IMR-90 (cell line): ENCODE measurements around the gene TBC1D16. TPM values are rescaled to one million over a fixed set of nuclear protein-coding genes. Genes with fewer than 3 reads are reported as not detected.
"Not testable (repeated sequence)": the region's sequence is repeated elsewhere in the genome, so short reads cannot be mapped to it uniquely, and the experiment has no call there.

Experiments
- ATAC-seq: fragments of 200-7000 bp; cut with Tn5 transposase; 2 replicates; pipeline ENCODE4 v1.9.1; 2020; ENCODE audit warnings: low read depth, mild to moderate bottlenecking, moderate library complexity
- BruUV-seq: library from RNA; stranded (reverse); fragments of 400-500 nt; replicated peaks from 2 replicates; lab custom pipeline; 2021; lab: Mats Ljungman, UMichigan
- CTCF ChIA-PET: fragments of 300-600 bp; formaldehyde crosslinking; extraction: SDS; loops from one replicate; lab custom pipeline; 2021; ENCODE audit warnings: antibody characterized with exemption; lab: Yijun Ruan, JAX
- POLR2A ChIA-PET: fragments of 300-600 bp; sonication (Branson Sonifier 250); formaldehyde crosslinking; loops from one replicate; lab custom pipeline; 2022; ENCODE audit warnings: antibody characterized with exemption; ENCODE audit not compliant: unreplicated experiment; lab: Charles Lee
- DNase-seq: peaks from one replicate; pipeline ENCODE4 v3.0.0; 2013
- H2AFZ ChIP-seq: replicated peaks from 2 replicates; pipeline ENCODE3; 2013; ENCODE audit warnings: low read length, mild to moderate bottlenecking; ENCODE audit not compliant: poor library complexity
- H2AK5ac ChIP-seq: 2 replicates; pipeline ENCODE4 v1.6.1; 2013; ENCODE audit warnings: low read depth, low read length, inconsistent platforms
- H2AK9ac ChIP-seq: replicated peaks from 2 replicates; pipeline ENCODE3; 2013; ENCODE audit warnings: mild to moderate bottlenecking, low read depth, low read length, moderate library complexity; ENCODE audit not compliant: poor library complexity
- H2BK120ac ChIP-seq: 2 replicates; pipeline ENCODE4 v1.6.1; 2013; ENCODE audit warnings: low read depth, low read length, inconsistent platforms
- H2BK15ac ChIP-seq: 3 replicates; pipeline ENCODE4 v1.6.1; 2013; ENCODE audit warnings: low read depth, low read length, inconsistent platforms
- H2BK20ac ChIP-seq: 2 replicates; pipeline ENCODE4 v1.6.1; 2013; ENCODE audit warnings: low read depth, mild to moderate bottlenecking, inconsistent platforms, low read length, moderate library complexity
- H2BK5ac ChIP-seq: 2 replicates; pipeline ENCODE4 v1.6.1; 2013; ENCODE audit warnings: mild to moderate bottlenecking, low read depth, low read length, inconsistent platforms; ENCODE audit not compliant: poor library complexity, severe bottlenecking
- H3K14ac ChIP-seq: replicated peaks from 2 replicates; pipeline ENCODE4 v1.6.1; 2013; ENCODE audit warnings: low read depth, low read length, inconsistent platforms
- H3K18ac ChIP-seq: 2 replicates; pipeline ENCODE4 v1.6.1; 2013; ENCODE audit warnings: low read depth, low read length, control low read depth
- H3K23ac ChIP-seq: 2 replicates; pipeline ENCODE4 v1.6.1; 2013; ENCODE audit warnings: low read depth, low read length, inconsistent platforms
- H3K27ac ChIP-seq: 2 replicates; pipeline ENCODE4 v1.5.1; 2013; ENCODE audit warnings: mild to moderate bottlenecking, control low read depth, low read length; ENCODE audit not compliant: insufficient read depth
- H3K27me3 ChIP-seq: 2 replicates; pipeline ENCODE4 v1.6.1; 2013; ENCODE audit warnings: low read length; ENCODE audit not compliant: control insufficient read depth, insufficient read depth
- H3K36me3 ChIP-seq: 2 replicates; pipeline ENCODE4 v1.6.1; 2013; ENCODE audit warnings: low read length, mixed read lengths; ENCODE audit not compliant: control insufficient read depth, insufficient read depth
- H3K4ac ChIP-seq: 2 replicates; pipeline ENCODE4 v1.6.1; 2013; ENCODE audit warnings: low read depth, low read length, inconsistent platforms
- H3K4me1 ChIP-seq: 2 replicates; pipeline ENCODE4 v1.6.1; 2013; ENCODE audit warnings: low read length, mixed read lengths; ENCODE audit not compliant: control insufficient read depth, insufficient read depth
- H3K4me2 ChIP-seq: 2 replicates; pipeline ENCODE4 v1.6.1; 2013; ENCODE audit warnings: low read depth, mild to moderate bottlenecking, control low read depth, low read length, moderate library complexity
- H3K4me3 ChIP-seq: 2 replicates; pipeline ENCODE4 v1.5.1; 2013; ENCODE audit warnings: low read depth, mild to moderate bottlenecking, control low read depth, low read length, moderate library complexity; ENCODE audit not compliant: insufficient read depth
- H3K56ac ChIP-seq: 2 replicates; pipeline ENCODE4 v1.6.1; 2013; ENCODE audit warnings: low read length, inconsistent platforms; ENCODE audit not compliant: insufficient read depth; ENCODE audit errors: extremely low read depth
- H3K79me1 ChIP-seq, 2 experiments: 2 replicates each; pipeline ENCODE4 v1.6.1; 2013; ENCODE audit warnings: low read length in 2 of 2, inconsistent platforms in 1 of 2, low read depth in 1 of 2
- H3K9ac ChIP-seq: 2 replicates; pipeline ENCODE4 v1.6.1; 2013; ENCODE audit warnings: low read depth, low read length, control low read depth
- H3K9me1 ChIP-seq: 2 replicates; pipeline ENCODE4 v1.6.1; 2013; ENCODE audit warnings: low read length, inconsistent platforms; ENCODE audit not compliant: insufficient read depth
- H3K9me3 ChIP-seq: 2 replicates; pipeline ENCODE4 v1.6.1; 2013; ENCODE audit warnings: low read length; ENCODE audit not compliant: control insufficient read depth, insufficient read depth
- H4K20me1 ChIP-seq: 2 replicates; pipeline ENCODE4 v1.6.1; 2013; ENCODE audit warnings: low read length, inconsistent platforms; ENCODE audit not compliant: insufficient read depth
- H4K5ac ChIP-seq: 2 replicates; pipeline ENCODE4 v1.6.1; 2013; ENCODE audit warnings: mild to moderate bottlenecking, low read depth, low read length, control low read depth
- H4K8ac ChIP-seq, 2 experiments: 2 replicates each; pipeline ENCODE4 v1.6.1; 2013; ENCODE audit warnings: low read depth in 2 of 2, low read length in 2 of 2, control low read depth in 1 of 2, inconsistent platforms in 1 of 2
- H4K91ac ChIP-seq: 2 replicates; pipeline ENCODE4 v1.6.1; 2013; ENCODE audit warnings: low read depth, low read length, inconsistent platforms; ENCODE audit not compliant: insufficient read depth
- BHLHE40 ChIP-seq: fragments of 150-350 bp; IDR thresholded peaks from 2 replicates; pipeline ENCODE4 v1.6.1; 2016; ENCODE audit warnings: mild to moderate bottlenecking, low read depth, low read length
- FOS ChIP-seq: fragments of 150-350 bp; IDR thresholded peaks from 2 replicates; pipeline ENCODE4 v1.6.1; 2016; ENCODE audit warnings: low read depth, low read length
- MAFK ChIP-seq: IDR thresholded peaks from 2 replicates; pipeline ENCODE4 v1.6.1; 2012; ENCODE audit warnings: low read depth, low read length, improper control_type of control experiment
- MXI1 ChIP-seq: IDR thresholded peaks from 2 replicates; pipeline ENCODE4 v1.6.1; 2012; ENCODE audit warnings: low read depth, mild to moderate bottlenecking, low read length, moderate library complexity, borderline replicate concordance
- RFX5 ChIP-seq: IDR thresholded peaks from 2 replicates; pipeline ENCODE4 v1.8.0; 2012; ENCODE audit warnings: low read depth, mild to moderate bottlenecking, low read length, moderate library complexity
- SMC3 ChIP-seq: fragments of 150-350 bp; IDR thresholded peaks from 2 replicates; pipeline ENCODE4 v1.6.1; 2016; ENCODE audit warnings: low read depth, mild to moderate bottlenecking, antibody characterized with exemption, low read length, moderate library complexity
- WGBS, 2 experiments: methylation state at CpG; one replicate each; pipeline versions ENCODE4 v1.1.5 to v1.1.7; 2013; ENCODE audit warnings: missing lambda C conversion rate in 2 of 2; ENCODE audit not compliant: insufficient read length in 1 of 2; ENCODE audit errors: extremely low coverage in 2 of 2; 5-methylcytosine and 5-hydroxymethylcytosine counted together
- dilution Hi-C: fragments of 300-500 bp; cut with HindIII; formaldehyde crosslinking; loops from one replicate; pipeline ENCODE4 v1.14.3; 2018; ENCODE audit warnings: low sequenced_read_pairs; ENCODE audit not compliant: unreplicated experiment
- in situ Hi-C: fragments of 300-500 bp; cut with MboI; formaldehyde crosslinking; loops from 3 replicates; pipeline ENCODE4 v1.14.3; 2019; ENCODE audit warnings: low sequenced_read_pairs, inconsistent platforms, mixed read lengths
- intact Hi-C: fragments of 100-400 bp; cut with micrococcal nuclease; formaldehyde crosslinking; loops from 2 replicates; pipeline ENCODE4 v1.10.0; 2022
- polyA plus RNA-seq, 3 experiments: library from polyadenylated mRNA; depleted of rRNA; stranded (reverse); fragments of >200 nt; gene quantifications; 2 replicates each; pipeline ENCODE4 v1.2.3, GENCODE V29; 2012; ENCODE audit warnings: low replicate concordance in 1 of 3
- total RNA-seq: library from RNA; depleted of rRNA; stranded (reverse); fragments of >200 nt; gene quantifications from 2 replicates; pipeline ENCODE4 v1.2.3, GENCODE V29; 2012
- TF ChIP-seq, protein P1 (sequence below): fragments of 150-350 bp; IDR thresholded peaks from 2 replicates; pipeline ENCODE4 v1.6.1; 2017; ENCODE audit warnings: mild to moderate bottlenecking, antibody characterized with exemption, low read length, low read depth
- TF ChIP-seq, protein P2 (sequence below): fragments of 150-350 bp; IDR thresholded peaks from 2 replicates; pipeline ENCODE4 v1.6.1; 2016; ENCODE audit warnings: low read depth, mild to moderate bottlenecking, low read length, moderate library complexity, borderline replicate concordance

The TBC1D16 gene
- total and polyA plus RNA-seq, 2 of the 4 experiments (the other 2 are of a cell fraction) = 10.1 to 16.7 TPM

DNA sequence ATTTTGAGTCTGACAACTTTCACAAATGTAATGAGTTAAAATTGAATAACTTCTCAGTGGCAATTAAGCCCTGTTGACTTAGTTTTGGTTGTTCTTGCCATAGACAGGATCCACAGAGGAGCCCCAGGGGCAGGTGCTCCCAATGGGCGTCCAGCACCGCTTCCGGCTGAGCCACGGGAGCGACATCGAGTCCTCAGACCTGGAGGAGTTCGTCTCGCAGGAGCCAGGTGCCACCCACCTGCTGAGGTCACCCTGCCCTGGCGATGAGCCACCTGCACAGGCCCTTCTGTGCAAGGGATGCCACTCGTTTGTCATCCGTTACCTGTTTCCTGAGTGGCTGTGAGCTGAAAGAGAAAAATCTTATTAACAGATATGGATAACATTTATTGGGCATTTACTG, 11.5 kb upstream of the TBC1D16 start:
- Histone ChIP-seq H4K5ac (no peak overlapping the region), H3K23ac (no peak overlapping the region), H3K56ac (no peak overlapping the region), H2BK15ac (no peak overlapping the region), H2AK9ac (no peak overlapping the region), H3K9me1 (no peaks in the 10 kb centered on the region), H4K20me1 (no peaks in the 10 kb centered on the region), H4K8ac (no peak overlapping the region), H3K4me1 (no peaks in the 10 kb centered on the region), H2BK120ac (no peak overlapping the region), H3K79me1 (no peaks in the 10 kb centered on the region), H2AFZ (peak overlapping the region; percentile 7), H3K27me3 (no peaks in the 10 kb centered on the region), H3K4me3 (no peak overlapping the region), H3K9ac (no peak overlapping the region), H3K9me3 (0 out of 2 replicates have a peak, but pooled peaks cover 1% of the 10 kb centered on the region), H3K4me2 (no peak overlapping the region), H4K91ac (no peak overlapping the region), H3K18ac (no peak overlapping the region), H3K36me3 (peaks cover 17% of the 10 kb centered on the region), H2BK5ac (no peak overlapping the region), H2BK20ac (no peak overlapping the region), H3K4ac (no peak overlapping the region), H3K27ac (no peak overlapping the region), H2AK5ac (no peak overlapping the region), H3K14ac (no peak overlapping the region)
- dilution Hi-C loops = no loop called here
- WGBS, 2 experiments = 94% methylated on average over 8 of the region's 11 CpGs; no CpG with 5 or more reads in 1 of the 2 experiments
- POLR2A ChIA-PET = no interaction called here
- in situ Hi-C loops = no loop called here
- intact Hi-C loops = no loop called here
- DNase-seq (no peak), ATAC-seq (no peak)
- TF ChIP-seq FOS (no peak), BHLHE40 (no peak), MXI1 (no peak), MAFK (no peak), SMC3 (no peak), RFX5 (no peak)
- TF ChIP-seq, protein P1, sequence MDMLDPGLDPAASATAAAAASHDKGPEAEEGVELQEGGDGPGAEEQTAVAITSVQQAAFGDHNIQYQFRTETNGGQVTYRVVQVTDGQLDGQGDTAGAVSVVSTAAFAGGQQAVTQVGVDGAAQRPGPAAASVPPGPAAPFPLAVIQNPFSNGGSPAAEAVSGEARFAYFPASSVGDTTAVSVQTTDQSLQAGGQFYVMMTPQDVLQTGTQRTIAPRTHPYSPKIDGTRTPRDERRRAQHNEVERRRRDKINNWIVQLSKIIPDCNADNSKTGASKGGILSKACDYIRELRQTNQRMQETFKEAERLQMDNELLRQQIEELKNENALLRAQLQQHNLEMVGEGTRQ = no peak
- TF ChIP-seq, protein P2, sequence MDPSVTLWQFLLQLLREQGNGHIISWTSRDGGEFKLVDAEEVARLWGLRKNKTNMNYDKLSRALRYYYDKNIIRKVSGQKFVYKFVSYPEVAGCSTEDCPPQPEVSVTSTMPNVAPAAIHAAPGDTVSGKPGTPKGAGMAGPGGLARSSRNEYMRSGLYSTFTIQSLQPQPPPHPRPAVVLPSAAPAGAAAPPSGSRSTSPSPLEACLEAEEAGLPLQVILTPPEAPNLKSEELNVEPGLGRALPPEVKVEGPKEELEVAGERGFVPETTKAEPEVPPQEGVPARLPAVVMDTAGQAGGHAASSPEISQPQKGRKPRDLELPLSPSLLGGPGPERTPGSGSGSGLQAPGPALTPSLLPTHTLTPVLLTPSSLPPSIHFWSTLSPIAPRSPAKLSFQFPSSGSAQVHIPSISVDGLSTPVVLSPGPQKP = no peak
- no TSS peak for BruUV-seq
- CTCF ChIA-PET = no interaction called here

DNA sequence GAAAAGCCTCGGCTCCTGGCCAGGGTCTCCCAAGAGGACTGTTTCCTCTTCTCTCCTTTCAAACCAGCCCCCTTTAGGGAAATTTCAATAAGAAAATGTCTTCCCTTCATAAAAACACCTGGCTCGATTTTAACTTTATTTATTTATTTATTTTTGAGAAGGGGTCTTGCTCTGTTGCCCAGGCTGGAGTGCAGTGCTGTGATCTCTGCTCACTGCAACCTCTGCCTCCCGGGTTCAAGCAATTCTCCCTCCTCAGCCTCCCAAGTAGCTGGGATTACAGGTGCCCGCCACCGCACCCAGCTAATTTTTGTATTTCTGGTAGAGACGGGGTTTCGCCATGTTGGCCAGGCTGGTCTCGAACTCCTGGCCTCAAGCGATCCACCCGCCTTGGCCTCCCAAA, 11.0 kb upstream of the TBC1D16 start:
- dilution Hi-C loops, H2BK15ac ChIP-seq, H3K14ac ChIP-seq, H3K23ac ChIP-seq, H2BK120ac ChIP-seq, H2BK5ac ChIP-seq, H2AK5ac ChIP-seq, H3K79me1 ChIP-seq, POLR2A ChIA-PET, H2AK9ac ChIP-seq, H3K4me3 ChIP-seq, H3K18ac ChIP-seq, H3K9ac ChIP-seq, H2BK20ac ChIP-seq, H4K20me1 ChIP-seq, H3K4ac ChIP-seq, H4K5ac ChIP-seq, H4K8ac ChIP-seq, H3K56ac ChIP-seq, DNase-seq, intact Hi-C loops, H3K9me1 ChIP-seq, H3K27me3 ChIP-seq, H3K9me3 ChIP-seq, H4K91ac ChIP-seq, ATAC-seq, H3K4me1 ChIP-seq, BruUV-seq, H3K4me2 ChIP-seq, CTCF ChIA-PET, H2AFZ ChIP-seq, H3K27ac ChIP-seq, in situ Hi-C loops: not testable (repeated sequence)
- no CpG with 5 or more reads among the region's 10 CpGs for WGBS, 2 experiments
- peaks cover 15% of the 10 kb centered on the region for H3K36me3 ChIP-seq
